K562 (cell line): Measurements from ENCODE around the gene MMP24OS. TPM values are rescaled to one million over a fixed set of nuclear protein-coding genes. Genes with fewer than 3 reads are reported as not detected.

ENCODE experiments used
- BACH1 ChIP-seq: fragments of 200-800 bp; sonication (Bioruptor generic); IDR thresholded peaks from 2 replicates; pipeline ENCODE4 v1.6.1; 2016; ENCODE audit warnings: missing genetic modification characterization, missing compliant biosample characterization
- BHLHE40 ChIP-seq: IDR thresholded peaks from 2 replicates; pipeline ENCODE4 v1.6.1; 2011; ENCODE audit warnings: low read length, improper control_type of control experiment
- CREB5 ChIP-seq: fragments of 250-450 bp; sonication (Bioruptor Pico); IDR thresholded peaks from 2 replicates; pipeline ENCODE4 v1.5.0; 2020; ENCODE audit warnings: mild to moderate bottlenecking
- CTBP1 ChIP-seq: fragments of 450-650 bp; IDR thresholded peaks from 2 replicates; pipeline ENCODE4 v1.6.1; 2016; ENCODE audit warnings: borderline replicate concordance
- DPF2 ChIP-seq: fragments of 450-650 bp; IDR thresholded peaks from 2 replicates; pipeline ENCODE4 v1.6.1; 2016
- HMG20B ChIP-seq: fragments of 250-450 bp; sonication (Bioruptor Pico); IDR thresholded peaks from 2 replicates; pipeline ENCODE4 v1.5.0; 2021; ENCODE audit warnings: mild to moderate bottlenecking
- HMGXB4 ChIP-seq: sonication (generic); formaldehyde crosslinking; IDR thresholded peaks from 2 replicates; pipeline ENCODE4 v1.8.1; 2023; ENCODE audit warnings: mild to moderate bottlenecking, missing genetic modification reagents
- KHSRP ChIP-seq: fragments of 450-650 bp; IDR thresholded peaks from 2 replicates; pipeline ENCODE4 v1.6.1; 2017
- MTA2 ChIP-seq: fragments of 450-650 bp; IDR thresholded peaks from 2 replicates; pipeline ENCODE4 v1.6.1; 2016; ENCODE audit warnings: low read depth
- NBN ChIP-seq: fragments of 450-650 bp; IDR thresholded peaks from 2 replicates; pipeline ENCODE4 v1.6.1; 2016; ENCODE audit warnings: low read depth, mild to moderate bottlenecking
- OTX1 ChIP-seq: fragments of 450-650 bp; formaldehyde crosslinking; IDR thresholded peaks from 2 replicates; pipeline ENCODE4 v1.4.0; 2022; ENCODE audit warnings: mild to moderate bottlenecking
- REST ChIP-seq, 2 experiments: fragments of 450-650 bp; formaldehyde crosslinking in 1 of 2; IDR thresholded peaks; 2 replicates each; pipeline versions ENCODE4 v1.4.0 to v1.6.1; 2014 to 2020; ENCODE audit warnings: mild to moderate bottlenecking in 2 of 2, borderline replicate concordance in 1 of 2, low read depth in 1 of 2
- SMARCE1 ChIP-seq: fragments of 450-650 bp; IDR thresholded peaks from 2 replicates; pipeline ENCODE4 v1.7.1; 2016; ENCODE audit warnings: mild to moderate bottlenecking
- TBL1XR1 ChIP-seq, 2 experiments: IDR thresholded peaks; 2 replicates each; pipeline ENCODE4 v1.6.1; 2012; ENCODE audit warnings: improper control_type of control experiment in 2 of 2, low read length in 2 of 2, mild to moderate bottlenecking in 1 of 2
- ZNF12 ChIP-seq: sonication (generic); formaldehyde crosslinking; IDR thresholded peaks from 2 replicates; pipeline ENCODE4 v1.4.0; 2020; ENCODE audit warnings: mild to moderate bottlenecking, missing genetic modification reagents
- polyA plus RNA-seq, 8 experiments: library from polyadenylated mRNA; depleted of rRNA in 4 of 8; stranded (reverse) in 5 of 8; unstranded in 3 of 8; fragments of >200 nt; fragmentation: Nextera tagmentation in 2 of 8; fragmentation: Illumina TruSeq in 1 of 8; extraction: Ambion mirVana in 2 of 8; extraction: Trizol in 1 of 8; gene quantifications; 2 replicates each; pipeline versions ENCODE4 v1.2.1 to v1.2.3, GENCODE V29; 2011 to 2014; ENCODE audit warnings: inconsistent platforms in 1 of 8, missing spikeins in 1 of 8
- total RNA-seq, 7 experiments: library from RNA; depleted of rRNA in 6 of 7; stranded (reverse); fragments of >200 nt in 6 of 7; fragmentation: Illumina TruSeq in 2 of 7; extraction: Trizol in 2 of 7; gene quantifications; 2 replicates each; pipeline versions ENCODE4 v1.2.1 to v1.2.3, GENCODE V29; 2011 to 2021; ENCODE audit warnings: low replicate concordance in 1 of 7

The MMP24OS gene
- total and polyA plus RNA-seq, 9 of the 15 experiments (the other 6 are each of a cell fraction or from before 2014, with no cell fraction given), result 0.92 to 41.5 (median 11.4) TPM

- TF ChIP-seq TBL1XR1 (IDR thresholded peaks at IDR 0.05; ENCODE audit: low read length in 2 of 2) (peak in 1 of 2 experiments; percentile 76; a peak in 2 of 4 replicates), BACH1 (peak; percentile 84; the same call in 1 of the 2 replicates), HMGXB4 (CRISPR knock-in tag) (no peak), NBN (peak; percentile 91), REST (IDR thresholded peaks at IDR 0.05; ENCODE audit: borderline replicate concordance) (no peak), REST (CRISPR knock-in tag; IDR thresholded peaks at IDR 0.05; ENCODE audit: low read depth) (no peak), BHLHE40 (no peak), CTBP1 (peak; percentile 64; the same call in 1 of the 2 replicates), KHSRP (peak; percentile 93), SMARCE1 (peak; percentile 53), MTA2 (0 out of 2 replicates have a peak, but pooled peaks have one; percentile 28), ZNF12 (CRISPR knock-in tag) (no peak), CREB5 (no peak), HMG20B (CRISPR knock-in tag) (no peak), DPF2 (peak; percentile 86), OTX1 (CRISPR knock-in tag) (no peak)
- TF ChIP-seq, all 486 proteins: peak for 66
These were observed 7.8 kb upstream of the MMP24OS start (continued) for GRCh38 chr20:35285806-35286076.
